Transverse colon (tissue), 4 donors: Measurements from ENCODE around the gene KLHDC4. TPM values are rescaled to one million over a fixed set of nuclear protein-coding genes. Genes with fewer than 3 reads are reported as not detected.
"Not testable (repeated sequence)": the region's sequence is repeated elsewhere in the genome, so short reads cannot be mapped to it uniquely, and the experiment has no call there.

Source experiments
- DNase-seq: peaks from one replicate; pipeline ENCODE4 v3.0.0-alpha.2; 2019
- H3K27ac ChIP-seq, 4 donors: fragments of 200-600 bp; sonication (generic); 2 replicates each; pipeline ENCODE4 v1.5.1; 2016 to 2018; ENCODE audit warnings: inconsistent platforms in 4 of 4
- H3K27me3 ChIP-seq: fragments of 200-600 bp; sonication (generic); 2 replicates; pipeline ENCODE4 v1.5.1; 2017; ENCODE audit warnings: inconsistent platforms
- H3K36me3 ChIP-seq, 4 donors: fragments of 200-600 bp; sonication (generic); 2 replicates each; pipeline ENCODE4 v1.5.1; 2017 to 2019; ENCODE audit warnings: inconsistent platforms in 4 of 4
- H3K4me1 ChIP-seq, 4 donors: fragments of 200-600 bp; sonication (generic); 2 replicates each; pipeline ENCODE4 v1.5.1; 2017 to 2020; ENCODE audit warnings: inconsistent platforms in 4 of 4
- H3K4me3 ChIP-seq, 4 donors: fragments of 200-600 bp; sonication (generic); 1 replicate in 1 of 4; 2 replicates in 3 of 4; pipeline versions ENCODE4 v1.5.1 to v1.6.1; 2017 to 2019; ENCODE audit warnings: inconsistent platforms in 4 of 4
- H3K9me3 ChIP-seq, 2 donors: fragments of 200-600 bp; sonication (generic); 2 replicates each; pipeline ENCODE4 v1.5.1; 2017 to 2019; ENCODE audit warnings: inconsistent platforms in 2 of 2
- CTCF ChIP-seq, 5 experiments: fragments of 200-600 bp in 3 of 5; fragments of 450-650 bp in 2 of 5; sonication (generic) in 3 of 5; IDR thresholded peaks; 1 replicate in 2 of 5; 2 replicates in 3 of 5; pipeline ENCODE4 v1.5.1; 2016 to 2017; ENCODE audit warnings: antibody characterized with exemption in 5 of 5, inconsistent platforms in 3 of 5, mild to moderate bottlenecking in 2 of 5, moderate library complexity in 1 of 5
- EP300 ChIP-seq: sonication (generic); formaldehyde crosslinking; IDR thresholded peaks from one replicate; pipeline ENCODE4 v1.6.1; 2017; ENCODE audit warnings: antibody characterized with exemption, low read depth
- POLR2A ChIP-seq: fragments of 450-650 bp; IDR thresholded peaks from one replicate; pipeline ENCODE4 v1.6.1; 2016; ENCODE audit warnings: antibody characterized with exemption, mild to moderate bottlenecking, moderate library complexity
- POLR2AphosphoS5 ChIP-seq, 3 donors: sonication (generic); formaldehyde crosslinking; IDR thresholded peaks; one replicate each; pipeline ENCODE4 v1.6.1; 2016; ENCODE audit warnings: antibody characterized with exemption in 3 of 3
- WGBS, 2 donors: methylation state at CpG; one replicate each; pipeline ENCODE4 v1.1.5; 2018; ENCODE audit warnings: low coverage in 1 of 2; 5-methylcytosine and 5-hydroxymethylcytosine counted together
- in situ Hi-C, 4 donors: fragments of 200-750 bp; cut with MboI; loops; one replicate each; pipeline versions ENCODE4 v1.15.0 to v1.15.1; 2017; ENCODE audit warnings: low sequenced_read_pairs in 3 of 4, low pct_ligation_motif_present in 1 of 4, low pct_unique_long_range_greater_than_20kb in 1 of 4
- intact Hi-C: fragments of 100-400 bp; cut with DNase I; formaldehyde crosslinking; loops from one replicate; pipeline ENCODE4 v1.15.1; 2023; ENCODE audit warnings: low total_unique reads
- total RNA-seq, 4 donors: library from RNA; depleted of rRNA; stranded (reverse); fragments of >200 nt; gene quantifications; one replicate each; pipeline ENCODE4 v1.1.0, GENCODE V29; 2016

KLHDC4 gene
- total RNA-seq, 4 donors from 2014 or later: 45.2 to 193 (median 57.4) TPM

DNA sequence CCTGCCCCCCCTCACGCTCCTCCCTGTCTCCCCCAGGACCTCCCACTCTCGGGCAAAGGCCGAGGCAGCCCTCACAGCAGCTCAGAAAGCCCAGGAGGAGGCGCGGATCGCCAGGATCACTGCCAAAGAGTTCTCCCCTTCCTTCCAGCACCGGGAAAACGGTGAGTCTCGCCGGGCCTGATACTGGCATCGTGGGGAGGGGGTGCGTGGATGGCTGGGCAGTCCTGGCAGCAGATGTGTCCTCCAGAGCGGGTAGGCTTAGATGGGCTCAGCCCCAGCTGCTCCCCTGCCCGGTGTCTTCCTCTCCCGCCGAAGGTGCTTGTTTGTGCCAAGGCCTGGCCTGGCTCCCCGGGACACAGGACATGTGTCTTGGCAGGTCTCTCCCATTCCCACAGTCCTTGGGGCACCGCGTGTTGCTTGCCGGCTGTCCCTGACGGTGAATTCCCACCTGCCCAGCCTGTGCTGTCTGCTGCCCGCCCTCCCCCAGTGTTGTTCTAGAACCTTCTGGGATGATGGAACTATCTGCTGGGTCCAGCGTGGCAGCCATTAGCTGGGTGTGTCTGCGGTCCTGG lies 81.6 kb downstream of the KLHDC4 start:
- Histone ChIP-seq H3K4me1 (no peaks in the 10 kb centered on the region), H3K9me3 (no peaks in the 10 kb centered on the region), H3K27me3 (peaks cover 31% of the 10 kb centered on the region), H3K36me3 (no peaks in the 10 kb centered on the region), H3K27ac (no peak overlapping the region), H3K4me3 (no peak overlapping the region)
- WGBS, 2 donors: 75% methylated on average over 22 of the region's 24 CpGs; no CpG with 5 or more reads in 1 of the 2 donors
- intact Hi-C loops (no loop called here), in situ Hi-C loops (no loop called here)
- DNase-seq: no peak
- TF ChIP-seq EP300: no peak
- no peak for TF ChIP-seq POLR2AphosphoS5 (IDR thresholded peaks at IDR 0.05)
- TF ChIP-seq CTCF (IDR thresholded peaks at IDR 0.05): no peak
- TF ChIP-seq POLR2A: no peak

DNA sequence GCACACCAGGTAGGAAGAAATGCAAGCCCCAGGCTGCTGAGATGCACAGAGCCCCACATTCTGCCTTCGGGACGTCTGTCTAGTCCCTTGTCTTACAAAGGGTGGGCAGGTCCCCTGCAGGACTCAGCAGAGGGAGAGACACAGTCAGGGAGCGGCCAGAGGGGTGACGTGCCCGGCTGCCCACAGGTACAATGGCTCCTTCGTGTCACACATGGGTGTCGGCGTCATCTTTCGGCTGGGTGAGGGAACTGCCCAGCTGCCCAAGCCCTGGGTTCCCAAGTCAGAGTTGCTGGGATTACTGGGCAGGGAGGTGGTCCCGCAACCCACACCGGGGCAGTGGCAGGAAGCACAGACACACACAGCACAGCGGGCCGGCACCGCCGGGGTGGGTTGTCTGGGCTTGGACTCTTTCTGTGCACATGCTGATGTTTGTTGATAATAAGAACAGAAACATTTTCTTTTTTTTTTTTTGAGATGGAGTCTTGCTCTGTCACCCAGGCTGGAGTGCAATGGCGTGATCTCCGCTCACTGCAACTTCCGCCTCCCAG lies 82.9 kb downstream of the KLHDC4 start:
- Histone ChIP-seq H3K27me3 (peaks cover 29% of the 10 kb centered on the region), H3K9me3 (no peaks in the 10 kb centered on the region), H3K4me1 (no peaks in the 10 kb centered on the region), H3K27ac (no peak overlapping the region), H3K36me3 (no peaks in the 10 kb centered on the region), H3K4me3 (no peak overlapping the region)
- no peak for DNase-seq
- TF ChIP-seq POLR2A (no peak), CTCF (IDR thresholded peaks at IDR 0.05) (no peak), POLR2AphosphoS5 (IDR thresholded peaks at IDR 0.05) (no peak), EP300 (no peak)
- in situ Hi-C loops: no loop called here
- intact Hi-C loops: no loop called here
- WGBS, 2 donors: 89 to 90% methylated on average over 2 to 10 of the region's 18 CpGs

DNA sequence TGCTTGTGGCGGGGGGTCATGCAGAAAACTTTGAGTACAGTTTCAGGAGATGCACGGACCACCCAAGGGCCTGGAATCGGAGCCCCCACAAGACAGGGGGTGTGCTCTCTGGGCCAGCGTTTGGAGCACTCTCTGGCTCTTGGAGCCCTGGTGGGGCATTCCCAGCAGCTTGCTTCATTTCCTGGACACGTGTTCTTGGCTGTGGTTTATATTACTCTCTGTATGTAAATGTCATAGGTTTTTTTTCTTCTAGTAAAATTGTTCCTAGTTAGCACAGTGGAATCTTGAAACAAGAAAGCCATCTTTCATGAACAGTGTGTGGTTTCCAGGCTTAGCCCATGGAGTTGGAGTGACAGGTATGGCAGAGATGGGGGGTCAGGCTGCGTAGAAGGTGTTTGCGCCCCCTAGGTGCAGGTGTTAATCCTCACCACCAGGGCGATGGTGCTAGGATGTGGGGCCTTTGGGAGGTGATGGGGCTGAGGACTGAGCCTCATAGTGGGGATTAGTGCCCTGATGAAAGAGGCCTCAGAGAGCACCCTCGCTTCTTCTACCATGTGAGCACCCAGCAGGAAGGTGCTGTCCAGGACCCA lies 83.7 kb downstream of the KLHDC4 start:
- Histone ChIP-seq H3K36me3 (no peaks in the 10 kb centered on the region), H3K4me3 (no peak overlapping the region), H3K27me3 (peaks cover 20% of the 10 kb centered on the region), H3K4me1 (no peaks in the 10 kb centered on the region), H3K9me3 (no peaks in the 10 kb centered on the region), H3K27ac (no peak overlapping the region)
- in situ Hi-C loops (no loop called here), intact Hi-C loops (no loop called here)
- TF ChIP-seq CTCF (IDR thresholded peaks at IDR 0.05) (no peak), POLR2A (no peak), POLR2AphosphoS5 (IDR thresholded peaks at IDR 0.05) (no peak), EP300 (no peak)
- 45 to 60% methylated on average over 1 to 8 of the region's 9 CpGs for WGBS, 2 donors
- DNase-seq: no peak

- H3K4me3 ChIP-seq, in situ Hi-C loops, H3K4me1 ChIP-seq, DNase-seq, H3K36me3 ChIP-seq, intact Hi-C loops, H3K27ac ChIP-seq, H3K9me3 ChIP-seq: not testable (repeated sequence)
- 94 to 95% methylated on average over 3 to 59 of the region's 60 CpGs for WGBS, 2 donors
- peaks cover 20% of the 10 kb centered on the region for H3K27me3 ChIP-seq
These were observed 84.7 kb downstream of the KLHDC4 start for GRCh38 chr16:87681051-87681602.
